Measurements from ENCODE around the gene PLXNA1. TPM values are rescaled to one million over a fixed set of nuclear protein-coding genes. Genes with fewer than 3 reads are reported as not detected.

Gene PLXNA1
- total RNA-seq, 1 donor from 2014 or later = 34.7 TPM

- H3K9ac ChIP-seq = no peak overlapping the region
- no peak overlapping the region for H3K27ac Mint-ChIP-seq
- H3K4me2 ChIP-seq = no peak overlapping the region
- H3F3A ChIP-seq (ENCODE audit: low read depth) = no peaks in the 10 kb centered on the region
- H3K79me2 ChIP-seq (ENCODE audit: low read depth) = no peaks in the 10 kb centered on the region
- no peaks in the 10 kb centered on the region for H3K9me3 ChIP-seq (ENCODE audit: low read depth)
- H3K27ac ChIP-seq = no peak overlapping the region
- no peaks in the 10 kb centered on the region for H3K27me3 ChIP-seq
- no peak overlapping the region for H2AFZ ChIP-seq (replicated peaks)
- no peak for TF ChIP-seq EZH2 (IDR thresholded peaks at IDR 0.05)
- no peak for TF ChIP-seq CTCF (IDR thresholded peaks at IDR 0.05)
- no peak for TF ChIP-seq EZH2phosphoT487 (IDR thresholded peaks at IDR 0.05)
- peaks cover 8% of the 10 kb centered on the region for H3K36me3 Mint-ChIP-seq
- no peaks in the 10 kb centered on the region for H3K36me3 ChIP-seq
- H4K20me1 ChIP-seq (ENCODE audit: low read depth) = no peaks in the 10 kb centered on the region
- peaks cover 4% of the 10 kb centered on the region for H3K27me3 Mint-ChIP-seq (ENCODE audit: insufficient read depth, low read depth)
- no peak overlapping the region for H3K4me3 ChIP-seq
- H3K4me1 ChIP-seq = no peaks in the 10 kb centered on the region
- no peak for DNase-seq (ENCODE audit: low spot score)
- peaks cover 2% of the 10 kb centered on the region for H3K4me1 Mint-ChIP-seq
- peaks cover 1% of the 10 kb centered on the region for H3K9me3 Mint-ChIP-seq
- no peak overlapping the region for H3K4me3 Mint-ChIP-seq
These were observed 48.9 kb downstream of the PLXNA1 start for GRCh38 chr3:127031845-127032244.

GRCh38 chr3:127032296-127032990 is 49.5 kb downstream of the PLXNA1 start:
- peaks cover 3% of the 10 kb centered on the region for H3K27me3 Mint-ChIP-seq (ENCODE audit: insufficient read depth, low read depth)
- TF ChIP-seq EZH2phosphoT487 (IDR thresholded peaks at IDR 0.05) (no peak), CTCF (IDR thresholded peaks at IDR 0.05) (no peak), EZH2 (IDR thresholded peaks at IDR 0.05) (no peak)
- Histone ChIP-seq H4K20me1 (ENCODE audit: low read depth) (no peaks in the 10 kb centered on the region), H3K4me1 (no peaks in the 10 kb centered on the region), H3K4me3 (no peak overlapping the region), H3K36me3 (no peaks in the 10 kb centered on the region), H3K4me2 (no peak overlapping the region), H3K79me2 (ENCODE audit: low read depth) (no peaks in the 10 kb centered on the region), H3F3A (ENCODE audit: low read depth) (no peaks in the 10 kb centered on the region), H3K27ac (no peak overlapping the region), H2AFZ (replicated peaks) (no peak overlapping the region), H3K27me3 (no peaks in the 10 kb centered on the region), H3K9me3 (ENCODE audit: low read depth) (no peaks in the 10 kb centered on the region), H3K9ac (no peak overlapping the region)
- H3K4me3 Mint-ChIP-seq = no peak overlapping the region
- H3K9me3 Mint-ChIP-seq = no peaks in the 10 kb centered on the region
- peaks cover 6% of the 10 kb centered on the region for H3K36me3 Mint-ChIP-seq
- DNase-seq (ENCODE audit: low spot score) = no peak
- H3K4me1 Mint-ChIP-seq = peaks cover 7% of the 10 kb centered on the region
- H3K27ac Mint-ChIP-seq = no peak overlapping the region

Other genes starting within 250 kb of the PLXNA1 start
- not detected in 2 replicates for gene PRR23E, start 210.0 kb downstream of the PLXNA1 start, total RNA-seq (ENCODE audit: low replicate concordance)

Measured in neural progenitor cell (in vitro differentiated cells).